Measurements from ENCODE around the gene SV2C.
"Not testable (repeated sequence)": the region's sequence is repeated elsewhere in the genome, so short reads cannot be mapped to it uniquely, and the experiment has no call there.

The SV2C gene

DNA sequence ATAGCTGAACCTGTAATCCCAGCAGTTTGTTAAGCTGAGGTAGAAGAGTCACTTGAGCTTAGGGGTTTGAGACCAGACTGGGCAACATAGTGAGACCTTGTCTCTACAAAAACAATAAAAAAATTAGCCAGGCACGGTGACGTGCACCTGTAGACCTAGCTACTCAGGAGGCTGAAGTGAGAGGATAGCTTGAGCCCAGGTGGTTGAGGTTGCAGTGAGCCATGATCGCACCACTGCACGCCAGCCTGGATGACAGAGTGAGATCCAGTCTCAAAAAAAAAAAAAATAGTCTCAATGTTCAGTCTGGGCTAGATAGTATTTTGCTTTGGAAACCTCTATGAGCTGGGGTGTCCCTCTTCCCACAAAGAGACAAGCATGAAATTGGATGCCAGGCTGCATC, 268.0 kb downstream of the SV2C start:
- DNase-seq: no peak

DNA sequence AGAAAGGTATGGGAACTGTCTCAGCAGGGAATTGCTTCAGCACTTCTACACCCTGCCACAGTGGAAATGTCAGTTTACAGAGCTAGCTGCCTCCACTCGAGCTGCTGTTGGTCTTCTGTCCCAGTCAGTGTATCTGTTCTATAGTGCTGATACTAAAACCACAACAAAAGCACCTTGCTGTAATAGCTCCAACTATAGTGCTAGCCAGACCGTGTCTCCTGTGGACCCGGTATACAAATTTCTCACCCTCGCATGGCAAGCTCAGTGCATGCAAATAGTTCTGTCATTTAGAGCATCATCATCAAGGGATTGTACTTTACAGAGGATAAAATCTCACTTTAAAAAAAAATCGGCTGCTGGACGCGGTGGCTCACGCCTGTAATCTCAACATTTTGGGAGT, 268.4 kb downstream of the SV2C start:
- no peak for DNase-seq

DNA sequence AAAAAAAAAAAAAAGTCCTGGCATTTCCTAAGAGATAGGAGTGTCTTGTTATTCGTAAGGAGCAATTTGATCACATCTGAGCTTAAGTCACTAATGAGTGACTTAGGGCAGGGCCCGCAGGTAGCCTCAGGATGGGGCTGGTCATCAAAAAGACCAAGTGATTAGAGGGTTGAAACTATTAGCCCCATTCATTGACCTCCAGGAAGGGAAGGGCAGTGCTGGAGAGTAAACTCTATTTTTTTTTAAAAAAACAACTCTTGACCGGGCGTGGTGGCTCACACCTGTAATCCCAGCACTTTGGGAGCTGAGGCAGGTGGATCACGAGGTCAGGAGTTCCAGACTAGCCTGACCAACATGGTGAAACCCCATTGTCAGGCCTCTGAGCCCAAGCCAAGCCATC, 273.7 kb downstream of the SV2C start:
- DNase-seq: no peak

DNA sequence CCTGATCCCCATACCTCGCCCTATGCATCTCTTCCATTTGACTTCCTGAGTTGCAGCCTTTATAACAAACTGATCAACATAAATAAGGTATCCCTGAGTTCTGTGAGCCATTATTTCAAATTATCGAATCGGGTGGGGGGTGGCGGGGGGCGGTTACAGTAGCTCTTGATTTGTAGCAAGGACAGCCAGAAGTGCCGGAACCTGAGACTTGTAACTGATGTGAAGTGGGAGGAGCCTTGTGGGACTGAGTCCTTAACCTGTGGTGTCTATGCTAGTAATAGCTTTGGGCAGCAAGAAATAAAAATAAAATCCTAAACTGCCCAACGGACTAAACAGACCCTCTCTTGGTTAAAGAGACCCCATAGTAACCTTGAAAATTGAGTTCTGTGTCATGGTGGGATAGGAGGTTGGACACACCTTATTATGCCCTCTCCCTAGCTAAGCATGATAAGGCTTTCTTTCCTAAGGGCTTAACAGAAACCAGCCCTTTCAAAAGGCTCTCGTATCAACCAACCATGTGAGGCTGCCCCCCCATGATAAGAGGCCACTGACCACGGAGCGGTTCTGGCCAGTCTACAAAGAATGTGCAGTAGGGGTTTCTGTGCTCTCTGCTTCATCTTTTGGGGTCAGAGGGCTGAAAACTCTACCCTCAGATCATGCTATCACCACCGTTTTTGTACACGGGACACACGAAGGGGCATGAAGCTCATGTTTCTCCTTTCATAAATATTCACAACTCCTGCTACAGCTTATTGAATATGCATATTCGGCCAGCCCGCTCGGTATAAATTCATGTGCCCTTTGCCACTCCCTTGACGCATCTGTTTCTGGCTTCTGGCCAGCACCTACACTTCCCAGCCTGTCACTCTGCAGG, 280.4 kb downstream of the SV2C start:
- peak in 1 of 3 experiments; percentile 41 for DNase-seq

DNA sequence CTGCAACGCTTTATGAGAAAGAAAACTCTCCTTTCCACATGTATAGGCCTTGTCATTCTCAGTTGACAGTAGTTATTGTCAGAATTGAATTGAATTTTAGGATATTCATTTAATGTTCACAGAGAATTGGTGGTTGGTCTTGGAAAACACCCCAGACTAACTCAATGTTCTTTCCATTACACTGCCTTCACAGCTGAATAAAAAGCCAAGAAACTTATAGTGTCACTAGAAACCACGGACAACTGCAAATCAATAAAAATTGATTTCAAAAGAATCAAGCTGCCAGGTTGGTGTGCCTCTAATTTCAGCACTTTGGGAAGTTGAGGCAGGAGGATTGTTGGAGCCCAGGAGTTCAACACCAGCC, 281.0 kb downstream of the SV2C start:
- no peak for DNase-seq

DNA sequence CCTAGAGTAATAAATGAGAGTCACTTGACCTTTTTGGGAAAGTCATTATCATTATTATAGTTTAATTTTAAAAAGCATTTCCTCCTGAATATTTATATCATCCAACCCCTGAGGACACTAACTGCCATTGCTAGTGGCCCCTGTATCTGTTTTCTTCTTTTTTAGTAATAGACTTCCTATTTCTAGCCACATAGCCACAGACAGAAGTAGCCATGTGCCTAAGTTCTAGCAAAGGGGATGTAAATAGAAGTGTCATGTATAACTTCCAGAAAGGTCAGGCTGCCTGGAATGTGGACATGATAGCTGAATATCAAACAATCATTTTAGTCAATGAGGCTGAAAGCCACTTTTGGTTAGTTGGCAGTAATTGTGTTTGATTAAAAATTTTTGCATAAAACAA, 282.4 kb downstream of the SV2C start:
- DNase-seq: no peak

DNA sequence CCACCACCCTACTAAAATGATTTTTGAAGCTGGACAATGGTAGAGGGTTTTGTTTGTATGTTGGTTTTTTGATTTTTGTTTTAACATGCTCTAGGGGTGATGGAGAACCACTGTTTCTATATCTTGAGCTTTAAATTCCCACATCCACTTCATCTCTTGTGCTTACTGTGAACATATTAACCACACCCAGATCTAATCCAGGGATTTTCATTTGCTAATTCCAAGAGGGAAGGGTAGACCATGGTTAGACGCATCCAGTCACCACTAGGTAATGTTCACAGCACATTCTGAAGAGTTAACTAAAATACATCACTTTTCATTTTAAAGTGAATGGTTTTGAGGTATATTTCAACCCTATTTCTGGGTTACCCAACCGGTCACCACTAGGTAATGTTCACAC, 283.4 kb downstream of the SV2C start:
- no peak for DNase-seq

DNA sequence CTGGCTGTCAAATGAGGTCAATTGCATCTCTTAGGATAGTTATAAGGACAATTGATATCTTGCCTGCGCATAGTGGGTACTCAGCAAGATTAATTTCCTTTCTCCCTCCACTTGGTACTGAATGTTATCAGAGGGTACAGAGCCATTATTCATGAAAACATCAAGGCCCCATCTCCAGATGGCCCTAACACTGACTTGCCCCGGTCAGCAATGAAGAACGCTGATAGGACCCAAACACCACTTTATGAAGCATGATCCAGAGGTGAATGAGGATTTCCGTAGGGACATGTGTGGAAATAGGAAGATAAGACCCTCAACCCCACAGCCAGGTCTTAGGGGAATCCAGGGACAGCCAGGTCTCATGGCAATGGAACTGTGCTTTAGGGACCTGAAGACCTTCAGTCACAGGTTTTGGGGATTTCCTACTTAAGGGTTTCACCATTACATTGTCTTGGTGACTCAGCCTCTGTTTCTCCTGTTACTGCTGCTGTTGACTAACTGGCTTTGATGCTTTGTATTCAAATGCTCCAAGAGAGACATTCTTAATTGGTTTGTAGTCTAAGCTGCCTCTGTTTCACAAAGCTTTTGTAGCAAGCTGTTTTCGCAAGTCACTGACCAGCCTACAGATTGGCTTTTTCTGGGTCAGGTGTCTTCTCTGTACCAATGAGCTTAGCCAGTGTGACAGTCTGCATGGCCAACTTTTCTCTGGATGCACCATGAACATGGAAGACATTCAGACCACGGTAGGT, 284.6 kb downstream of the SV2C start:
- no peak for DNase-seq

DNA sequence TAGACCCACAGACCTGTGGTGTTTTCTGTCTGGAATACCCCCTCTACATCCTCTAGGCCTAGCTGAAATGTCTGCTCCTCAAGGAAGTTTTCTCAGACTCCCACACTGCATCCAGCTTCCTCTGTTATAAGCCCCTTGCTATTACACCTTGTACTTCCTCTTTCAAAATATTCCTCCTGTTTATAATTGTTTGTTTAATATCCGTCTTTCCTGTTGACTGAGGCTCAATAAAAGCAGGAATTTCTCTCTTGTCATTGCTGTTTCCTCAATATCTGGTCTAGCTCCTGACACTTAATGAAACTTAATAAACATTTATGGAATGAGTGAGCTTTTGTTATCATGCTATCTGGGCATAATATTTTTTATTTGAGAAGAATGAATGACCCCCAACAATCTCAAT, 285.8 kb downstream of the SV2C start:
- DNase-seq: no peak

DNA sequence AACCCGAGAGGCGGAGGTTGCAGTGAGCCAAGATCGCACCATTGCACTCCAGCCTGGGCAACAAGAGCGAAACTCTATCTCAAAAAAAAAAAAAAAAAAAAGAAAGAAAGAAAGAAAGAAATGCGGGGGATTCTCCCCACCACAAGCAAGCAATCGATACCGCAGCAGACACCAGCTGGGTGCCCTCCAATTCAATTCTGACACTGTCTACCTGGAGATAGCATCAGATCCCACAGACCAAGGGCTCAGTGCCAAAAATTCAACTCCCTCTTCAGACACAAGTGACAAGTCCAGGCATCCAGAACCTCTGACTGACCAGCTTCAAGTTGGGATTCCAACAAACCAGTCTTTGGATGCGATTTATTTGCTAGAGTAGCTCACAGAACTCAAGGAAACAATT, 286.5 kb downstream of the SV2C start:
- DNase-seq: not testable (repeated sequence)

DNA sequence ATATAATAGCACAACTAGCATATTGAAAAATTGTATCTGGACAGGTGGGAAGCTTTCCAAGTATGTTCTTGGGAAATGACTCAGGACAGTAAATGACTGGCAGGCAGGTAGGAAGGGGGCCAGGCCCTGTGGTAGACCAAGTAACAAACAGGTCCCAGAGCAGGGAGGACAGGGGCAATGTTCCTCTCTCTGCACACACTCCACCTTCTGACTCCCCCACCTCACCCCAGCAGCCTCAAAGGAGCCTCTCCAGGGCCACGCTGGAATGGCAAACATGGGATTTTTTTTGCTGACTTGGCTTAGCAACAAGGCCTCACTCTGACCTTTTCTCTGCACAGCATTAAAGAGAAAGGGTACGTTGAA, 288.8 kb downstream of the SV2C start:
- DNase-seq: no peak

DNA sequence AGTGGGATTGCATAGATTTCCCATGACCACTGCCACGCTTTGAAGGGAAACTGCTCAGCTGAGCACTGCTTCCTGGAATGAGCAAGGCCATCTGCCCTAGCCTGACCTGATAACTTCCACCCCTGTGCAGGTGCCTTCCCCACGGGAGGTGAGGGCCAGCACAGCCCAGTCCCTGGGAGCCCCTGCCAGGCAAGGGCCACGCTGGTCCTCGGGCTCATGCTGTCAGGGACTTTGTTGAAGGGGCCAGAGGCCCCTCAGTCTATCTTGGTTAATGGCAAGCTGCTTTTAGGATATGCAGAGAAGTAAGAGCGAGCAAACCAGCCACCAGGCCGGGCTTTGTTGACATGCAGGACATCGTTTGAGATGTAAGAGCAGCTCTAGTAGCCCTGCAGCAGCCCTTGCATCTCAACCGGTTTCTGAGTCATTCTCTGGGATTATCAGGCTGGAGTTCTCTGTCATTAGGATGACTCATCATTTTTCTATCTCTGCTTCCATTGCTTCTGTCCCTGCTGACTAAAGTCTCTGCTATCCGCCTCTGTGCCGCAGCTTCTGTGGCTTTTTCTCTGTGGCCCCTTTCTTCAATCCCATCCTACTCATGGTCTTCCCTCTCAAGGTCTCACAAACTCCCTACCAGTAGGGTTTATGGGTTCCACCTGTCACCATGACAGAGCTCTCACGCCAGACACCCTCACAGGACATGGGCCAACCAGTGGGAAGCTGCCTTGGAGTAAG, 289.3 kb downstream of the SV2C start:
- no peak for DNase-seq

DNA sequence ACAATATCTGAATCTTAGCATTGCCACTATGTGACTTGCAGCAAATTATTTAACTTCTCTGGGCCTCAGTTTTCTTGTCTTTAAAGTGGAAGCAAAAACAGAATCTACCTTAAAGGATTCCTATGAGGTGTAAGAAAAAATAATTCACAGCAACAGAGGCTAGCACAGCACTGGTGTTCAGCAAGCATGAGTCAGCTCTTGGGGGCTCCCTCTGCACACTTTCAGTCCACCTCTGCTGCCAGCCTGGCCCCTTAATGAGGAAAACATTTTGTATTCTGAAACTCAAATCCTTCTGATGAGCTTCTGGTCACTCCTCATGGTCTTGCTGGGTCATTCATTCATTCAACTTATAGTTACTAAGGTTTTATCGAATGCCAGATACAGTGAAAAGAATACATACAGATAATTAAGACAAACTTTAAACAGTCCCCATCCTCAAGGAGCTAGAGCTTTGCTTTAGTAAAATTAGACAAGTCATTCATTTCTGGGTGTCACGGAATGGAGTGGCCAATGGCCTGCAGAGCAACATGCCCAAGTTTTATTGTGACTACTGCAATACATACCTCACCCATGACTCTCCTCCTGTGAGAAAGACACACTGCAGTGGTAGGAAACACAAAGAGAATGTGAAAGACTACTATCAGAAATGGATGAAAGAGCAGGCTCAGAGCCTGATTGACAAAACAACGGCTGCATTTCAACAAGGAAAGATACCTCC, 293.1 kb downstream of the SV2C start:
- DNase-seq: no peak

DNA sequence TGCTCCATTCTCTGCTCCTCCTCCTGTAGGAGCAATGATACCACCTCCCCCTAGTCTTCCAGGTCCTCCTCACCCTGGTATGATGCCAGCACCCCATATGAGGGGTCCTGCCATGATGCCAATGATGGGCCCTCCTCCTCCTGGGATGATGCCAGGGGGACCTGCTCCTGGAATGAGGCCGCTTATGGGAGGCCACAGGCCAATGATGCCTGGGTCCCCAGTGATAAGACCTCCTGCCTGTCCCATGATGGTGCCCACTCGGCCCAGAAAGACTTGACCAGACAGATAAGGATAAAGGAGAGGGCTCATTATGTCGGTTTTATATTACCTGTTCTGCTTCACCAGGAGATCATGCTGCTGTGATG, 293.7 kb downstream of the SV2C start:
- no peak for DNase-seq

DNA sequence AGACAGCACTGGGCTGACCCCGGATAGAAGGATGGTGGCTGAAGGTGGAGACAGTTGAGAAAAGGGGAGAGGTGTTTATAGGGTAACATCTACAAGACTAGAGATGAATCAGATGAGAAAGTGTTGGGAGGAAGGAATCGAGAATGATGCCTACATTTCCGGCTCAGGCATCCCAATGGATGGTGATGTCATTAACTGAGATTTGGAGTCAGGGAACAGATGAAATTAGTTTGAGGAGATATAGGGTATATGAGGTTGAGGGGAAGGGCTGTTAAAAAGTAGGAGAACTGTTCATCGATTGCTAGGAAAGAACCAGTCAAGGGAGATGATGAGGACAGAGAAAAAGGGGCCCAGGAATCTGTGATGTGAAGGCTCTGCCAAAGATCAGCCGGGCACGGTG, 295.2 kb downstream of the SV2C start:
- no peak for DNase-seq

DNA sequence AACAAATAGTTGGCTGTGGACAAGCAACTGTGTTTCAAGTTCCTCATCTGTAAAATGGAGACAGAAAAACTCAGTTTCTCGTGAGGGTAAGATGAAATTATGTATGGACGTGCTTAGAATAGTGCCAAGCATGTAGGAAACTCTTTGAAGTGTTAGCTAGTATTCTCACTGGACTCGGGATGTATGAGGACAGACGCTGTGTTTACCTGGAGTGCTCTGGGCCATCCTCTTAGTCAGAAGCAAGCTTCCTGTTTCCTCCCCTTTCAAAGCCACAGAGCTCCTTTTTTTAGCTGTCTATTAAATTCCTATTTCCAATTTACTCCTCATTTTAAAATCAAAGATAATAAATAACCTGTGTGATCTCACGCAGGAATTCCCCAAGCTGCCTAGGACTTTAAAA, 296.1 kb downstream of the SV2C start:
- no peak for DNase-seq

DNA sequence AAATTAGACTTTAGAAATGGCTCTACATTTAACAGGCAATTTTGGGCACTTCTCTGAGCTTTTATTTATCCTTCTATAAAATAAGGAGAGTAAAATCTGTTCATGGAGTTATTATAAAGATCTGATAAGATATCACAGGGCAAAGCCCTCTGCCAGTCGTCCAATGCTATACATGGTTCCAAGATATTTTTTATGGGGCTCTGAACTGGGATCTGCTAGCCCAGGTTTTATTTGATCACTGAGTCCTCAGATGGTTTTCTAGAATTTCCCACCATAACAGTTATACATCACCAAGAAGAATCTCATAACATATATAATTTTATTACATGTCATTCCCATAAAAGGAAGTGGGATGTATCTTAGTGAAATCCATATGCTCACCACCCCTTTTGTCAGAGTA, 296.7 kb downstream of the SV2C start:
- no peak for DNase-seq

DNA sequence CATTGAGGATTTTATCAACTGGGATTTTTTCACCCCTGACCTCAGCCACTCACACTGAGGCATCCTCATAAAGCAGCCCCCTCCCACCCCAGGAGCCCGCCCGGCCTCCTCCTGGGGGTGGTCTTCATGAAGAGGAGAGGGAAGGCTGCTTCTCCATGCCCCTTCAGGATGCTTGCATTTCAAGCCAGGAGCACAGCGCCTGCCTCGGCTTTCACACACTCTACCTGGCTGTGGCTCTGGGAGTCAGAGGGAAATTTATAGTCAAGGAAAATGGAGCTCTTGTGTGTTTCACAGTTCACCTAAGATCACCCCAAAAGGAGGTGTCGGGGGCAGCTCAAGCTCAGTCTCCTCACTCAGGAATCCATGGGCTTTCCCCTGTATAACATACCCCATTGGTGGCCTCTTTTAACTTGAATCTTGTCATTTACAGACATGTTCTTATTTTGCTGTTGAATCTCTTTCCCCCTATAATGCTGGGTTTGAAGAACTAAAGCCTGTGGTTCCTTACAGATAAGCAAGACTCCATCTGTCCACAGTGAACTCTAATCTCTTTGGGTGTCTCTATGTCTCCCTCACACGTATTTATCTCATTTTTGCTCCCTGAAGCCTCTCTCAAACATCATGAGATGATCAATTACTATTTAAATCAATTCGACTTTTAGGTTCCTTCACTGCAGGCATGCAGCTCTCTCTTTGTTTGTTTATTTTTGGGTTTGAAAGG, 297.3 kb downstream of the SV2C start:
- no peak for DNase-seq

DNA sequence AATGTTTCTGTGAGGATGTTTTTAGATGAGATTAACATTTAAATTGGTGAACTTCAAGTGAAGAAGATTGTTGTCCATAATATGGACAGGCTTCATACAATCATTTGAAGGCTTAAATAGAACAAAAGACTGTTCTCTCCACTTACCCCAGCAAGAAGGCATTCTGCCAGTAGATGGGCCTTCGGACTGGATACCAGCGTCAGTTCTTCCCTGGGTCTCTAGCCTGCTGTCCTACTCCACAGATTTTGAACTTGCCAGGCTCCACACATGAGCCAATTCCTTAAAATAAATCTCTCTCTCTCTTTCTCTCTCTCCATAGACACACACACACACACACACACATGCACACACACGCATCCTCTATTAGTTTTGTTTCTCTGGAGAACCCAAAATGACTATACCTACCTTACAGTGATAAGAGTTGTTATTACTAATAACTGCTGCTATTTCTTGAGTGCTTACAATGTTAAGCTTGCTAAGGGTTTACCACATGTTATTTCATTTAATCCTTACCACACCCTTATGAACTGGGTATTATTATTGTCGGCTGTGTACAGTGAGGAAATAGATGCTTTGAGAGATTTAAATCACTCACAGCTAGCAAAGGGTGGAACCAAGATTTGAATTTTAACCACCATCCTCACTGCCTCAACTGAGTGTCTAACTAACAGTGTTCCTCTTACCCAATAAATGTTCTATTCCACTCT, 300.1 kb downstream of the SV2C start:
- DNase-seq: no peak

DNA sequence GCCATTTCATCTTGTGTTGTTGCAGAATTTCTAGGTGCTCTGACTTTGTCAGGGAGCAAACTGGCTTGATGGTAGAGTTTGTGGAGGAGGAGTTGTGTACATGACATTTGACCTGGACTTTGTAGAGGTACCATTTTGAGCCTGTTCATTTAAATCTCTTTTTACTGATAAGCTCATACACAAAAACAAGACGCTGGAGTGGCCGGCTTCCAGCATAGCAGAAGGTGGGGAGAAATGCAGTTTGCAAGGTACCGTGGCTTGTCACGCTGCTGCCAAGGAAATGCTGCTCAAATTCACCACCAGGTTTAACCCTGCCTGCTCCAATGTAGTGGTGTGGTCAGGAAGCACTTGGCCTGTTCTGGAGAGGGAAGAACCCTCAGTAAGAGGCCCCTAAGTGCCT, 301.0 kb downstream of the SV2C start:
- peak in 1 of 3 experiments; percentile 79 for DNase-seq

DNA sequence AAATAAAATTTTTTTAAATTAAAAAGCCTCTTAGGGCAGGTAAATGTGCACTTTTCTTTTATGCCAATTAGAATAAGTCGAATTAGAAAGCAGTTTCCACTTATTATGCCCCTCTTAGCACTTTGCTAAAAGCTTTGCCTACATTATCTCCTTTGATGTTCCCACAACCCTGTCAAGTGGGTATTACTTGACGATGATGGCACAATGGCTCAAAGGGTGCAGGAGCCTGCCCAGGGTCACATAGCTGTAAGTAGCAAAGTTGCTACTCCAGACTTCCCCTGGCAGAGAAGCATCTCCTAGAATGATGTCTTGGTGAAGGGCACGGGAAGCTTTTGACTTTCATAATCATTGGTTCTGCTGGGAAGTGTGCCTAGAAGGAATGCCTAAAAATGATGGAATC, 301.5 kb downstream of the SV2C start:
- DNase-seq: peak in 1 of 3 experiments; percentile 78

DNA sequence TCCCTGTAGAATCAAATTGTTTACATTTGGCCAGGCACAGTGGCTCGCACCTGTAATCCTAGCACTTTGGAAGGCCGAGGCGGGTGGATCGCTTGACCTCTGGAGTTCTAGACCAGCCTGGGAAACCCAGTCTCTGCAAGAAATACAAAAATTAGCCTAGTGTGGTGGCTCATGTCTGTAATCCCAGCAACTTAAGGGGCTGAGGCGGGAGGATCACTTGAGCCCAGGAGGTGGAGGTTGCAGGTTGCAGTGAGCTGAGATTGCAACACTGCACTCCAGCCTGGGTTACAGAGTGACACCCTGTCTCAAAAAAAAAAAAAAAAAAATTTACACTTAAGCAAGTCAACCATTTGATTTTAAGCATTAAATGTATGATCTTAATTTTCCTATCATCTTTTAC, 302.4 kb downstream of the SV2C start:
- no peak for DNase-seq

Measured in NCI-H1417 (cell line).